Astrocyte (in vitro differentiated cells and primary cell): ENCODE results near the gene AFM. TPM values are rescaled to one million over a fixed set of nuclear protein-coding genes. Genes with fewer than 3 reads are reported as not detected.

Experiments
- DNase-seq: peaks from one replicate; pipeline ENCODE4 v3.0.0-alpha.2; 2010; ENCODE audit warnings: low read depth
- FAIRE-seq: peaks from 2 replicates; lab custom pipeline; 2011; peaks lifted over from hg19 to GRCh38; lab: Jason Lieb, UNC
- H2AFZ ChIP-seq: 2 replicates; pipeline ENCODE4 v1.6.0; 2012; ENCODE audit warnings: low read depth, low read length, inconsistent platforms
- H3K27ac ChIP-seq: 2 replicates; pipeline ENCODE4 v1.5.1; 2011; ENCODE audit warnings: low read depth, low read length, inconsistent platforms
- H3K27me3 ChIP-seq: 2 replicates; pipeline ENCODE4 v1.6.0; 2011; ENCODE audit warnings: low read length, inconsistent platforms; ENCODE audit not compliant: insufficient read depth
- H3K36me3 ChIP-seq: 2 replicates; pipeline ENCODE4 v1.5.1; 2011; ENCODE audit warnings: low read length, inconsistent platforms; ENCODE audit not compliant: insufficient read depth
- H3K4me1 ChIP-seq: 2 replicates; pipeline ENCODE4 v1.5.1; 2011; ENCODE audit warnings: low read length, inconsistent platforms; ENCODE audit not compliant: insufficient read depth
- H3K4me2 ChIP-seq: 2 replicates; pipeline ENCODE4 v1.6.0; 2012; ENCODE audit warnings: low read length, inconsistent platforms
- H3K4me3 ChIP-seq: 2 replicates; pipeline ENCODE4 v1.5.1; 2011; ENCODE audit warnings: low read depth, mild to moderate bottlenecking, low read length, inconsistent platforms; ENCODE audit not compliant: insufficient read depth
- H3K79me2 ChIP-seq: 2 replicates; pipeline ENCODE4 v1.6.0; 2012; ENCODE audit warnings: mild to moderate bottlenecking, low read length, inconsistent platforms; ENCODE audit not compliant: insufficient read depth
- H3K9ac ChIP-seq: 2 replicates; pipeline ENCODE4 v1.6.0; 2012; ENCODE audit warnings: mild to moderate bottlenecking, low read length, inconsistent platforms
- H3K9me3 ChIP-seq: 2 replicates; pipeline ENCODE4 v1.5.1; 2012; ENCODE audit warnings: low read depth, mild to moderate bottlenecking, low read length, inconsistent platforms; ENCODE audit not compliant: insufficient read depth
- H4K20me1 ChIP-seq: 2 replicates; pipeline ENCODE4 v1.6.0; 2012; ENCODE audit warnings: low read length, inconsistent platforms; ENCODE audit not compliant: insufficient read depth
- H3K27ac Mint-ChIP-seq: one replicate; pipeline ENCODE4 v1.8.0; 2021; ENCODE audit warnings: mild to moderate bottlenecking, mixed read lengths; ENCODE audit not compliant: unreplicated experiment
- H3K27me3 Mint-ChIP-seq: one replicate; pipeline ENCODE4 v1.8.0; 2021; ENCODE audit warnings: low read depth, mixed read lengths; ENCODE audit not compliant: unreplicated experiment
- H3K36me3 Mint-ChIP-seq: one replicate; pipeline ENCODE4 v1.8.0; 2021; ENCODE audit warnings: low read depth, mixed read lengths; ENCODE audit not compliant: unreplicated experiment
- H3K4me1 Mint-ChIP-seq: one replicate; pipeline ENCODE4 v1.8.0; 2021; ENCODE audit warnings: low read depth, mixed read lengths; ENCODE audit not compliant: unreplicated experiment
- H3K4me3 Mint-ChIP-seq: one replicate; pipeline ENCODE4 v1.8.0; 2021; ENCODE audit warnings: mild to moderate bottlenecking, moderate library complexity, mixed read lengths; ENCODE audit not compliant: unreplicated experiment
- H3K9me3 Mint-ChIP-seq: one replicate; pipeline ENCODE4 v1.8.0; 2021; ENCODE audit warnings: mild to moderate bottlenecking, mixed read lengths; ENCODE audit not compliant: unreplicated experiment
- EZH2 ChIP-seq: IDR thresholded peaks from 2 replicates; pipeline ENCODE4 v1.6.1; 2012; ENCODE audit warnings: mild to moderate bottlenecking, low read length, inconsistent platforms; ENCODE audit not compliant: insufficient read depth
- total RNA-seq: library from RNA; stranded (reverse); gene quantifications from 2 replicates; pipeline ENCODE4 v1.2.1, GENCODE V29; 2021
- TF ChIP-seq, protein P1 (sequence below): IDR thresholded peaks from 2 replicates; pipeline ENCODE4 v1.5.1; 2011; ENCODE audit warnings: low read depth, mild to moderate bottlenecking, inconsistent platforms, low read length, moderate library complexity; ENCODE audit not compliant: insufficient read depth

Gene AFM
- total RNA-seq, 1 donor from 2014 or later = not detected

DNA sequence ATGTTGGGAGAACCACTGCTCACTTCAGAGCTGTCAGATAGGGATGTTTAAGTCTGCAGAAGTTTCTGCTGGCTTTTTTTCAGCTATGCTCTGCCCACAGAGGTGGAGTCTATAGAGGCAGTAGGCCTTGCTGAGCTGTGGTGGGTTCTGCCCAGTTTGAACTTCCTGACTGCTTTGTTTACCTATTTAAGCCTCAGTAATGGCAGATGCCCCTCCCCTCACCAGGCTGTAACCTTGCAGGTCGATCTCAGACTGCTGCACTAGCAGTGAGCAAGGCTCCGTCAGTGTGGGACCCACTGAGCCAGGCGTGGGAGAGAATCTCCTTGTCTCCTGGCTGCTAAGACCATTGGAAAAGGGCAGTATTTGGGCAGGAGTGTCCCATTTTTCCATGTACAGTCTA is 36.8 kb downstream of the AFM start:
- H3K9me3 ChIP-seq = no peaks in the 10 kb centered on the region
- no peak overlapping the region for H2AFZ ChIP-seq
- no peak overlapping the region for H3K4me2 ChIP-seq
- H3K27me3 ChIP-seq = no peaks in the 10 kb centered on the region
- H3K27ac ChIP-seq = no peak overlapping the region
- TF ChIP-seq, protein P1, sequence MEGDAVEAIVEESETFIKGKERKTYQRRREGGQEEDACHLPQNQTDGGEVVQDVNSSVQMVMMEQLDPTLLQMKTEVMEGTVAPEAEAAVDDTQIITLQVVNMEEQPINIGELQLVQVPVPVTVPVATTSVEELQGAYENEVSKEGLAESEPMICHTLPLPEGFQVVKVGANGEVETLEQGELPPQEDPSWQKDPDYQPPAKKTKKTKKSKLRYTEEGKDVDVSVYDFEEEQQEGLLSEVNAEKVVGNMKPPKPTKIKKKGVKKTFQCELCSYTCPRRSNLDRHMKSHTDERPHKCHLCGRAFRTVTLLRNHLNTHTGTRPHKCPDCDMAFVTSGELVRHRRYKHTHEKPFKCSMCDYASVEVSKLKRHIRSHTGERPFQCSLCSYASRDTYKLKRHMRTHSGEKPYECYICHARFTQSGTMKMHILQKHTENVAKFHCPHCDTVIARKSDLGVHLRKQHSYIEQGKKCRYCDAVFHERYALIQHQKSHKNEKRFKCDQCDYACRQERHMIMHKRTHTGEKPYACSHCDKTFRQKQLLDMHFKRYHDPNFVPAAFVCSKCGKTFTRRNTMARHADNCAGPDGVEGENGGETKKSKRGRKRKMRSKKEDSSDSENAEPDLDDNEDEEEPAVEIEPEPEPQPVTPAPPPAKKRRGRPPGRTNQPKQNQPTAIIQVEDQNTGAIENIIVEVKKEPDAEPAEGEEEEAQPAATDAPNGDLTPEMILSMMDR = no peak
- TF ChIP-seq EZH2 = no peak
- H3K9ac ChIP-seq = no peak overlapping the region
- Mint-ChIP-seq H3K4me3 (no peak overlapping the region), H3K9me3 (peaks cover 4% of the 10 kb centered on the region), H3K27ac (no peak overlapping the region), H3K27me3 (no peaks in the 10 kb centered on the region), H3K36me3 (no peaks in the 10 kb centered on the region), H3K4me1 (peaks cover 18% of the 10 kb centered on the region)
- no peaks in the 10 kb centered on the region for H3K79me2 ChIP-seq
- DNase-seq = no peak
- no peaks in the 10 kb centered on the region for H3K4me1 ChIP-seq
- H4K20me1 ChIP-seq = no peaks in the 10 kb centered on the region
- FAIRE-seq = no peak
- H3K4me3 ChIP-seq = no peak overlapping the region
- no peaks in the 10 kb centered on the region for H3K36me3 ChIP-seq

DNA sequence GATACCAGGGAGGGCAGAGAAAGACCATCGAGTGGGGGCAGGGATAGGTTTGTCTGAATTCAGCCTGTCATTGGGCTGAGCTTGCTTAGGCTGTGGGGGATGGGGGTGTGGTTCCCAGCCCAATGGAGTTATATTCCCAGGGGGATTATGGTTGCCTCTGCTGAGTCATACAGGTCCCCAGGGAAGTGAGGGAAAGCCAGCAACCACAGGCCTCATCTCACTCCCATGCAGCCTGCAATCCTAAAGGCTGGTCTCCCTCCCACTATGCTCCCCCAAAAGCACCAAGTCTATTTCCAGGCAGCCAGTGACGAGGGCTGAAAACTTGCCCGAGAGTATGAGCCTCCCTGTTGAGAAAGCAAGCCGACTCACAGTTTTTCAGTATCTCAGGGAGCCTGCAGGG is 39.3 kb downstream of the AFM start:
- no peak overlapping the region for H3K4me3 ChIP-seq
- H2AFZ ChIP-seq = no peak overlapping the region
- Mint-ChIP-seq H3K36me3 (no peaks in the 10 kb centered on the region), H3K4me3 (no peak overlapping the region), H3K27ac (peak overlapping the region; percentile 77), H3K9me3 (peaks cover 4% of the 10 kb centered on the region), H3K27me3 (no peaks in the 10 kb centered on the region), H3K4me1 (peaks cover 18% of the 10 kb centered on the region)
- no peak overlapping the region for H3K27ac ChIP-seq
- H3K4me2 ChIP-seq = peak overlapping the region; percentile 25
- no peaks in the 10 kb centered on the region for H3K36me3 ChIP-seq
- DNase-seq = peak; percentile 56
- H4K20me1 ChIP-seq = no peaks in the 10 kb centered on the region
- H3K27me3 ChIP-seq = no peaks in the 10 kb centered on the region
- no peak for TF ChIP-seq EZH2
- TF ChIP-seq, protein P1 = no peak
- no peak overlapping the region for H3K9ac ChIP-seq
- FAIRE-seq = no peak
- H3K9me3 ChIP-seq = no peaks in the 10 kb centered on the region
- H3K4me1 ChIP-seq = no peaks in the 10 kb centered on the region
- no peaks in the 10 kb centered on the region for H3K79me2 ChIP-seq

DNA sequence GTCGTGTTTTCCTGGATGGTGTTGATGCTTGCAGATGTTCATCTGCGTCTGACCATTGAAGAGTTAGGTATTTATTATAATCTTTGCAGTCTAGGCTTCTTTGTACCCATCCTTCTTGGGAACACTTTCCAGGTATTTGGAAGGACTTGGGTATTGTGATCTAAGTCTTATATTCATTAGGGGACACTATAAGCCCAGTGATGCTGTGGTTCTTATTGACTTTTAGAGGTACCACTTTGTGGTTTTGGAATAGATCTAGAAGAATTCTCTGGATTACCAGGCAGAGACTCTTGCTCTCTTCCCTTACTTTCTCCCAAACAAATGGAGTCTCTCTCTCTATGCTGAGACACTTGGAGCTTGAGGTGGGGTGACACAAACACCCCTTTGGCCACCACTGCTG is 41.6 kb downstream of the AFM start:
- H3K4me1 ChIP-seq = no peaks in the 10 kb centered on the region
- no peaks in the 10 kb centered on the region for H3K79me2 ChIP-seq
- Mint-ChIP-seq H3K27me3 (no peaks in the 10 kb centered on the region), H3K27ac (peak overlapping the region; percentile 37), H3K9me3 (no peaks in the 10 kb centered on the region), H3K4me1 (peaks cover 20% of the 10 kb centered on the region), H3K4me3 (no peak overlapping the region), H3K36me3 (no peaks in the 10 kb centered on the region)
- H3K4me3 ChIP-seq = no peak overlapping the region
- TF ChIP-seq, protein P1 = no peak
- TF ChIP-seq EZH2 = no peak
- no peaks in the 10 kb centered on the region for H3K27me3 ChIP-seq
- no peak overlapping the region for H3K4me2 ChIP-seq
- FAIRE-seq (no peak), DNase-seq (no peak)
- H2AFZ ChIP-seq = no peak overlapping the region
- H3K36me3 ChIP-seq = no peaks in the 10 kb centered on the region
- no peak overlapping the region for H3K27ac ChIP-seq
- no peaks in the 10 kb centered on the region for H4K20me1 ChIP-seq
- H3K9me3 ChIP-seq = no peaks in the 10 kb centered on the region
- H3K9ac ChIP-seq = no peak overlapping the region
